ENCODE results near the gene ADAM8. TPM values are rescaled to one million over a fixed set of nuclear protein-coding genes. Genes with fewer than 3 reads are reported as not detected.

ADAM8 gene
- polyA plus RNA-seq, 1 donor from 2014 or later = 6.4 TPM

DNA sequence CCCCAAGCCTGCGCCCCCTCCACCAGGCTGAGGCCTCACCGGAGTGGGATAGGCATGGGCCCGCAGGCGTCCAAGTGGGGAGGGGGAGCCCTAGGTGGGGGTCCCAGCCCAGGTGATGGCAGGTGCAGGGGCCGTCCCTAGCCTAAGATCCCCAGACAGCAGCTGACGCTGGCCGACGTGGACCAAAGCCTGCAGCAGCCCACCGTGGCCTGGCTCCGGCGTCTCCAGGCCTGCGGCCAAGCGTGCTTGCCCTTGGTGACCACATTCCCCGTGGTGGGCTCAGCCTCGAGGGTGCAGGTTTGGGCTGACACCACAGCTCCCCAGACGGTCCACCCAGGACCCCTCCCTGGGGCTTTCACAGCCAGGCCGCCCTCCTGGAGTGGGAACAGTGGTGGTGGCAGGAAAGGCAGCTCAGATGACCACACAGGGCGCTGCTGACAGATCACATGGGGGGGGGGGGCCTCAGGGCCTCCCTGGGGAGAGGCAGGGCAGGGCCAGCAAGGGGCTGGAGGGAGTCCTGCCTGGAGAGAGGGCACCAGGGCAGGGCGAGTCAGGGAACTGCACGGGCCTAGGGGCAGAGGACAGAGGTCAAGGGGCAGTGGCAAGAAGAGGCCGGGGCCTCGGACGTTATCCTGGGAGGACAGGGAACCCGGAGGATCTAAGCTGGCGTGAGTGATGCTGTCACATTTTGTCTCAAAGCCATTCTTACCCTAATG, 767 bp upstream of the ADAM8 start:
- TF ChIP-seq, protein P1, sequence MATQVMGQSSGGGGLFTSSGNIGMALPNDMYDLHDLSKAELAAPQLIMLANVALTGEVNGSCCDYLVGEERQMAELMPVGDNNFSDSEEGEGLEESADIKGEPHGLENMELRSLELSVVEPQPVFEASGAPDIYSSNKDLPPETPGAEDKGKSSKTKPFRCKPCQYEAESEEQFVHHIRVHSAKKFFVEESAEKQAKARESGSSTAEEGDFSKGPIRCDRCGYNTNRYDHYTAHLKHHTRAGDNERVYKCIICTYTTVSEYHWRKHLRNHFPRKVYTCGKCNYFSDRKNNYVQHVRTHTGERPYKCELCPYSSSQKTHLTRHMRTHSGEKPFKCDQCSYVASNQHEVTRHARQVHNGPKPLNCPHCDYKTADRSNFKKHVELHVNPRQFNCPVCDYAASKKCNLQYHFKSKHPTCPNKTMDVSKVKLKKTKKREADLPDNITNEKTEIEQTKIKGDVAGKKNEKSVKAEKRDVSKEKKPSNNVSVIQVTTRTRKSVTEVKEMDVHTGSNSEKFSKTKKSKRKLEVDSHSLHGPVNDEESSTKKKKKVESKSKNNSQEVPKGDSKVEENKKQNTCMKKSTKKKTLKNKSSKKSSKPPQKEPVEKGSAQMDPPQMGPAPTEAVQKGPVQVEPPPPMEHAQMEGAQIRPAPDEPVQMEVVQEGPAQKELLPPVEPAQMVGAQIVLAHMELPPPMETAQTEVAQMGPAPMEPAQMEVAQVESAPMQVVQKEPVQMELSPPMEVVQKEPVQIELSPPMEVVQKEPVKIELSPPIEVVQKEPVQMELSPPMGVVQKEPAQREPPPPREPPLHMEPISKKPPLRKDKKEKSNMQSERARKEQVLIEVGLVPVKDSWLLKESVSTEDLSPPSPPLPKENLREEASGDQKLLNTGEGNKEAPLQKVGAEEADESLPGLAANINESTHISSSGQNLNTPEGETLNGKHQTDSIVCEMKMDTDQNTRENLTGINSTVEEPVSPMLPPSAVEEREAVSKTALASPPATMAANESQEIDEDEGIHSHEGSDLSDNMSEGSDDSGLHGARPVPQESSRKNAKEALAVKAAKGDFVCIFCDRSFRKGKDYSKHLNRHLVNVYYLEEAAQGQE (IDR thresholded peaks at IDR 0.05; ENCODE audit: borderline replicate concordance) = no peak
- TF ChIP-seq TAF1 (IDR thresholded peaks at IDR 0.05; ENCODE audit: low read depth) (no peak), EZH2 (IDR thresholded peaks at IDR 0.05; ENCODE audit: borderline replicate concordance, insufficient read depth, low read length, poor library complexity, severe bottlenecking) (no peak), EP300 (conservative IDR thresholded peaks at IDR 0.05; ENCODE audit: poor library complexity, severe bottlenecking) (no peak), POLR2AphosphoS5 (IDR thresholded peaks at IDR 0.05) (no peak), MXI1 (conservative IDR thresholded peaks at IDR 0.05; ENCODE audit: poor library complexity, severe bottlenecking) (no peak), SMC3 (conservative IDR thresholded peaks at IDR 0.05; ENCODE audit: poor library complexity) (no peak), RAD21 (conservative IDR thresholded peaks at IDR 0.05) (no peak)
- TF ChIP-seq, protein P2, sequence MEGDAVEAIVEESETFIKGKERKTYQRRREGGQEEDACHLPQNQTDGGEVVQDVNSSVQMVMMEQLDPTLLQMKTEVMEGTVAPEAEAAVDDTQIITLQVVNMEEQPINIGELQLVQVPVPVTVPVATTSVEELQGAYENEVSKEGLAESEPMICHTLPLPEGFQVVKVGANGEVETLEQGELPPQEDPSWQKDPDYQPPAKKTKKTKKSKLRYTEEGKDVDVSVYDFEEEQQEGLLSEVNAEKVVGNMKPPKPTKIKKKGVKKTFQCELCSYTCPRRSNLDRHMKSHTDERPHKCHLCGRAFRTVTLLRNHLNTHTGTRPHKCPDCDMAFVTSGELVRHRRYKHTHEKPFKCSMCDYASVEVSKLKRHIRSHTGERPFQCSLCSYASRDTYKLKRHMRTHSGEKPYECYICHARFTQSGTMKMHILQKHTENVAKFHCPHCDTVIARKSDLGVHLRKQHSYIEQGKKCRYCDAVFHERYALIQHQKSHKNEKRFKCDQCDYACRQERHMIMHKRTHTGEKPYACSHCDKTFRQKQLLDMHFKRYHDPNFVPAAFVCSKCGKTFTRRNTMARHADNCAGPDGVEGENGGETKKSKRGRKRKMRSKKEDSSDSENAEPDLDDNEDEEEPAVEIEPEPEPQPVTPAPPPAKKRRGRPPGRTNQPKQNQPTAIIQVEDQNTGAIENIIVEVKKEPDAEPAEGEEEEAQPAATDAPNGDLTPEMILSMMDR (IDR thresholded peaks at IDR 0.05; ENCODE audit: poor library complexity, severe bottlenecking) = no peak
- H3K4me2 ChIP-seq (ENCODE audit: low read length) = no peak overlapping the region
- H3K27ac ChIP-seq (ENCODE audit: low read length) = no peak overlapping the region
- H3K9ac ChIP-seq (ENCODE audit: low read length) = no peak overlapping the region
- no peaks in the 10 kb centered on the region for H3K79me2 ChIP-seq (replicated peaks; ENCODE audit: insufficient read depth, low read length)
- no peaks in the 10 kb centered on the region for H3K36me3 ChIP-seq (ENCODE audit: insufficient read depth, low read length)
- H3K9me3 ChIP-seq (ENCODE audit: low read length) = no peaks in the 10 kb centered on the region
- no peaks in the 10 kb centered on the region for H4K20me1 ChIP-seq (ENCODE audit: insufficient read depth)
- peaks cover 10% of the 10 kb centered on the region for H3K27me3 ChIP-seq (ENCODE audit: insufficient read depth, low read depth, low read length)
- H2AFZ ChIP-seq (ENCODE audit: low read depth, low read length) = no peak overlapping the region
- H3K9me2 ChIP-seq (ENCODE audit: insufficient read depth, low read length) = no peaks in the 10 kb centered on the region
- H3F3A ChIP-seq (ENCODE audit: insufficient read depth, low read length, poor library complexity, severe bottlenecking) = no peaks in the 10 kb centered on the region
- H3K4me3 ChIP-seq (ENCODE audit: low read length) = no peak overlapping the region

DNA sequence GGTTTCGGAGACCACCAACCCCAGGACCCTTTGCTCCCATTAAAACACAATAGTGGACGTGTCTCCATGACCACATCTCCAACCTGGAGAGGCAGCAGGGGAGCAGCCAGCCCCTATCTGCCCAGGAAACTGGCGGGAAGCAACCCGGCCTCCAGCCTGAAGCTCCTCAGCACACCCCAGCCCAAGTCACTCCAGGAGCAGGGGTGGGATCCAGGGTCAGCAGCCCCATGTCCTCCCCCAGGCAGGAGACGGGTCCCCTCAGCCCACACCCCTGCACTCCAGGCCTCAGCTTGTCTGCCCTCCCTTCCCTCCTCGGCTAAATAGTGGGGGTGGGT, 601 bp downstream of the ADAM8 start:
- Histone ChIP-seq H3K4me2 (ENCODE audit: low read length) (no peak overlapping the region), H3K36me3 (ENCODE audit: insufficient read depth, low read length) (no peaks in the 10 kb centered on the region), H3K4me3 (ENCODE audit: low read length) (no peak overlapping the region), H3K9me2 (ENCODE audit: insufficient read depth, low read length) (no peaks in the 10 kb centered on the region), H3K9me3 (ENCODE audit: low read length) (no peaks in the 10 kb centered on the region), H3K27ac (ENCODE audit: low read length) (no peak overlapping the region), H2AFZ (ENCODE audit: low read depth, low read length) (no peak overlapping the region), H3F3A (ENCODE audit: insufficient read depth, low read length, poor library complexity, severe bottlenecking) (no peaks in the 10 kb centered on the region), H3K27me3 (ENCODE audit: insufficient read depth, low read depth, low read length) (peaks cover 10% of the 10 kb centered on the region), H3K79me2 (replicated peaks; ENCODE audit: insufficient read depth, low read length) (no peaks in the 10 kb centered on the region), H4K20me1 (ENCODE audit: insufficient read depth) (no peaks in the 10 kb centered on the region), H3K9ac (ENCODE audit: low read length) (no peak overlapping the region)
- TF ChIP-seq EP300 (conservative IDR thresholded peaks at IDR 0.05; ENCODE audit: poor library complexity, severe bottlenecking) = no peak
